GM19193 (cell line): ENCODE results near the gene ZNF490.

Source experiments
- POLR2A ChIP-seq: IDR thresholded peaks from 4 replicates; pipeline ENCODE4 v1.6.1; 2011; ENCODE audit not compliant: insufficient read depth, insufficient read length; ENCODE audit errors: extremely low read depth

ZNF490 gene

DNA sequence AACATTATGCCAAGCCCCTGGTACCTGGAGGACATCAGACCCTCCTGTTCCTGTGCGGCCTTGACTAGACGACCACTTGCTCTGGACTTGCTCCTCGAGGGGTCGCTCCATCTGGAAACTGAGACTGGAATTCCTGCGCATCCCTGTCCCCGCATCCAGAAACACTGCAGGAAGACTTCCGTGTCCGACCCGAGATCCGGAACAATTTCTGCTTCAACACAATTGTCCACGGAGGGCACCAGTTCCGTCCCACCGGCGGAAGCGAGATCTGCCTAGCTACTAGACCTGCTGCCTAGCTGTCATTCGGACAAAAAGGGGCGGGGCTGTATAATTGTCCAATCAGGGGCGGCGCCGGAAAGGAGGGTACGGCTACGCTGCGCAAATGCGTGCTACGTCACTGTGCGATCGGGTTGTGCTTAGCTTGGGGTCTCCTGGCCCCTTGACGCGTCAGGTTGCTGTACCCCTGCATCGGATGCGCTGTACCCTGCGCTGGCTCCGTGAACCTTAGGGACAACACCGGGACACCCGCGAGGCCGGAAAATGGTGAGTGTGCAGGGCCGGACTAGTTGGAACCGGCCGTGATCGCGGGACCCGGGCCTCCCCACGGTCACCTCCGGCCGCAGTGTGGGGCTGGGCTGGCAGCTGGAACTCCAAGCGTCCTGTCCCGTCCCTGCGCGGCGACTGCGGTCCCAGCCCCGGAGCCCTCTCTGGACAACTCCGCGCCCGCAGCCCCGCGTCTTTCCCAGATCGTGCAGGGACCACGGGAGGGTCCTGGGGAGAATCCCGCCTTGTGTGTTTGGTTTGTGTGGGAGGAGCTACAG lies at the start of gene ZNF490, which contains the start of gene ZNF791:
Gene ZNF490, minus strand, starts transcription at position 274 of the 821 bp plus-strand sequence. Its CDS starts 133 bp downstream, at position 141.
Gene ZNF791, plus strand, starts transcription at position 381 of the 821 bp plus-strand sequence. Its CDS starts 160 bp downstream, at position 541.
- peak; percentile 96 for TF ChIP-seq POLR2A

GRCh38 chr19:12657966-12658365 lies 47.4 kb upstream of the ZNF490 start:
- no peak for TF ChIP-seq POLR2A

- TF ChIP-seq POLR2A = no peak
These were observed 46.4 kb upstream of the ZNF490 start for GRCh38 chr19:12656899-12657571.

- TF ChIP-seq POLR2A = no peak
These were observed 44.9 kb upstream of the ZNF490 start for GRCh38 chr19:12655546-12655945.

DNA sequence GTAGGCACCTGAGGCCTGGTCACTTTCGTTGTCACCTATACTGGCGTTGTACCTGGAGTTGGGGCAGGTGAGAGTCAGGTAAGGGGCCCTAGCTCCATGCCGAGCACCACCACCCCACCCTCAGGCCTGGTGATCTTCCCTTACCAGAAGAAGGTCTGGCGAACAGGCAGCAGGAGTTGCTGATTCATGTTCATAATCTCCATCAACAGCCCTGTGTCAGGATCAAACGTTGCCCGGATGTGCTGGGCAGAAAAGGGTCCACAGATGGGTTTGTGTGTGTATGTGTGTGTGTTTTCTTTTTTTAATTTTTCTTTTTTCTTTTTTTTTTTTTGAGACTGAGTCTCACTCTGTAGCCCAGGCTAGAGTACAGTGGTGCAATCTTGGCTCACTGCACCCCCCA lies 41.6 kb upstream of the ZNF490 start:
- TF ChIP-seq POLR2A = no peak

DNA sequence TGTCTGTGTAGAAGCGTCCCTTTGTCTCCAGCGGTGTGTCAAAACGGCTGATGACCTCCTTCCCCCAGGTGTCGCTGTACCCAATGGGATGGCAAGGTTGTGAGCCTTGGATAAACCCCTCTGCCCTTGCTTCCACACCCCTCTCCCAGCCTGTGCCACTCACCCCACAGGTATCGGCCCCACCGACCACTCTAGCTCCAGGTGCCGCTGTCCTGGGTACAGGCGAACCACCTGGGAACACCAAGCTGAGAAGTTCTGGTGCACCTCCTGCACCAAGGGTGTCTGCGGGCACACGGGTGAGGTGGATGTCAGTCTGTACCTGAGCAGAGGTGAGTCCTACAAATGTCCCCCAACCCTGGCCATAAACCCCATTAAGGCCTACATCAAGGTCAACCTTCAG lies 39.3 kb upstream of the ZNF490 start:
- TF ChIP-seq POLR2A = no peak

DNA sequence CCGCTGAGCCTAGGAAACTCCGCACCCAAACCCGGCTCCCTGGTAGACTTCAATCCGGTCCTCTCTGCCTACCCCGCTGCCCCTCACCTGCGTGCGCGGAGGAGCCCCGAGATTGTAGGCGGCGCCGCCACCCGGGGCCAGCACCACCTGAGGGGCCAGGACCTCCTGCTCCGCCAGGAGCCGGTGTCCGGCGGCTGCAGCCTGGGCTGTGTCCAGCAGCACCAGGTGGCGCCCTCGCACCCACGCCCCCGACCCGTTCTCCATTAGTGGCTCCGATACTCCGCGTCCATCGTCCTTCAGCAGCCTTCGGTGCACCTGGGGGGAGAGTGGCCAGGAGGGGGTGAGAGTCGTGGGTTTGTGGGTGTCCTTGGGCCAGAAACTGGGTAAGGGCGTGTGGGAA lies 37.5 kb upstream of the ZNF490 start:
- TF ChIP-seq POLR2A = no peak

- no peak for TF ChIP-seq POLR2A
These were observed 37.0 kb upstream of the ZNF490 start for GRCh38 chr19:12647490-12648071.

- TF ChIP-seq POLR2A = no peak
These were observed 36.4 kb upstream of the ZNF490 start for GRCh38 chr19:12647047-12647446.

GRCh38 chr19:12646551-12646950 lies 35.9 kb upstream of the ZNF490 start:
- TF ChIP-seq POLR2A = no peak

GRCh38 chr19:12642506-12642905 lies 31.9 kb upstream of the ZNF490 start:
- TF ChIP-seq POLR2A = no peak

GRCh38 chr19:12641456-12641855 lies 30.8 kb upstream of the ZNF490 start:
- no peak for TF ChIP-seq POLR2A

DNA sequence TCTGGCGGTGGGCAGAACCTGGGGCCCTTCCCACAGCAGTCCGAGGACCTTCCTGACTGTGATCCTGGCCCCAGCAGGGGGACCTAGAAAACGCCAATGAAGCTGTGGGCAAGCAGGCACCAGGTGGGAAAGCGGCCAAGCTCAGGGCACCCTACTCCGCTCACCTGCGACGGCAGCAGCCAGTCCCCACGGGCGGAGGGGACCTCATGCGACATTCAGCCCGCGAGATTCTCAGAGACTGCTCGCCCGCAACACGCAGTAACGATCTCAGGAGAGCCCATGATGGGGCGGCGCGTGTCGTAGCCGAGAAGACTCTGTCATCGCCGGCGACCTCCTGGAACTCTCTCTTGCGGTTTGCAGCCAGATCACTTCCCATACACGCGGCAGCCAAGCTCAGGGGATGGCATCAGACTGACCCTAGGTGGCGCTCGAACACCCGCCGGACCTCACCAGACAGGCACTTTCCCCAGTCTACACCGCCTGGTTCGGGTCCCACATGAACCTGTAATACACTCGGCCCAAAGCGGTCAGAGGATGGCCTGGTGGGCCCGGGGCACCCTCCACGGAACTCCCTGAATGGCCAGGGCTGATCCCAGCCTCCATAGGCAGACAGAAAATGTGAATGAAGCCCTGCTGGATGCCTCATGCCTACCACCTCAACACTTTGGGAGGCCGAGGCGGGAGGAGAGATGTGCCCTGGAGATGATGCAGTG lies 29.4 kb upstream of the ZNF490 start:
- no peak for TF ChIP-seq POLR2A

DNA sequence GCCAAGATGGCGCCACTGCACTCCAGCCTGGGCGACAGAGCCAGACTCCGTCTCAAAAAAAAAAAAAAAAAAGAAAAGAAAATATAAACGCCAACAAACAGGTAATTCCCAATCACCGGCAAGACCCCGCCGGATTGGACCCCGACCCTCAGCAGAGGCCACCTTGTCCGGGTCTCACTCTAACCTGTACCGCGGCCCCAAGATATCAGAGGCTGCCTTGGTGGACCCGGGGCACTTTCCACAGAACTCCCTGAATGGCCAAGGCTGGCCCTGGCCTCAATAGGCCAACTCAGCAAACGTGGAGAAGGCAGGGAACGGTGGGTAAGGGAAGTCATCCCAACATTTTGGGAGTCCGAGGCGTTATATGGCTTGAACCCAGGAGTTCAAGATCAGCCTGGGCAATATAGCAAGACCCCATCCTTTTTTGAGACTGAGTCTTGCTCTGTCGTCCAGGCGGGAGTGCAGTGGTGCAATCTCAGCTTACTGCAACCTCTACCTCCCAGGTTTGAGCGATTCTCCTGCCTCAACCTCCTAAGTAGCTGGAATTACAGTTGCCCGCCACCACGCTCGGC lies 28.1 kb upstream of the ZNF490 start:
- no peak for TF ChIP-seq POLR2A

GRCh38 chr19:12636631-12637030 lies 26.0 kb upstream of the ZNF490 start:
- TF ChIP-seq POLR2A = no peak
